HEK293 (cell line): ENCODE measurements around the gene PABPN1.

Experiments
- CTCF ChIA-PET: fragments of 350-600 bp; formaldehyde crosslinking; extraction: SDS; loops from one replicate; lab custom pipeline; 2021; ENCODE audit warnings: antibody characterized with exemption; lab: Yijun Ruan, JAX
- POLR2A ChIA-PET: fragments of 300-600 bp; formaldehyde crosslinking; extraction: SDS; loops from one replicate; lab custom pipeline; 2020; ENCODE audit warnings: antibody characterized with exemption, inconsistent platforms; lab: Yijun Ruan, JAX
- H3K27ac ChIP-seq: fragments of 200-500 bp; sonication (Bioruptor generic); 2 replicates; pipeline ENCODE4 v1.5.1; 2014; ENCODE audit warnings: low read depth, low read length, control low read depth, inconsistent platforms; ENCODE audit errors: extremely low read depth
- H3K36me3 ChIP-seq, 2 experiments: fragments of 200-500 bp in 1 of 2; sonication (Bioruptor generic) in 1 of 2; 1 replicate in 1 of 2; 2 replicates in 1 of 2; pipeline ENCODE4 v1.5.1; 2014 to 2017; ENCODE audit warnings: inconsistent platforms in 2 of 2, low read length in 2 of 2; ENCODE audit not compliant: control insufficient read depth in 2 of 2, insufficient read depth in 1 of 2
- H3K4me1 ChIP-seq: fragments of 200-500 bp; sonication (Bioruptor generic); 2 replicates; pipeline ENCODE4 v1.5.1; 2014; ENCODE audit warnings: mild to moderate bottlenecking, low read length, inconsistent platforms; ENCODE audit not compliant: control insufficient read depth, insufficient read depth
- H3K4me3 ChIP-seq: 2 replicates; pipeline ENCODE4 v1.5.1; 2011; ENCODE audit warnings: low read depth, mild to moderate bottlenecking, control low read depth, low read length, moderate library complexity
- H3K9me3 ChIP-seq: fragments of 200-500 bp; sonication (Bioruptor generic); 2 replicates; pipeline ENCODE4 v1.5.1; 2014; ENCODE audit warnings: low read depth, low read length, inconsistent platforms; ENCODE audit not compliant: control insufficient read depth, insufficient read depth
- GLI4 ChIP-seq: fragments of 450-650 bp; formaldehyde crosslinking; IDR thresholded peaks from 2 replicates; pipeline ENCODE4 v1.5.1; 2016; ENCODE audit warnings: missing biosample characterization, missing genetic modification characterization
- KLF1 ChIP-seq: fragments of 450-650 bp; formaldehyde crosslinking; IDR thresholded peaks from 2 replicates; pipeline ENCODE4 v1.5.1; 2016; ENCODE audit warnings: missing biosample characterization, missing genetic modification characterization
- KLF16 ChIP-seq: fragments of 450-650 bp; formaldehyde crosslinking; IDR thresholded peaks from 2 replicates; pipeline ENCODE4 v1.5.1; 2017; ENCODE audit warnings: missing biosample characterization, missing genetic modification characterization
- KLF9 ChIP-seq: fragments of 450-650 bp; formaldehyde crosslinking; IDR thresholded peaks from 2 replicates; pipeline ENCODE4 v1.5.1; 2016; ENCODE audit warnings: missing biosample characterization, missing genetic modification characterization, low read depth
- SP2 ChIP-seq: fragments of 450-650 bp; formaldehyde crosslinking; IDR thresholded peaks from 2 replicates; pipeline ENCODE4 v1.5.1; 2016; ENCODE audit warnings: missing biosample characterization, missing genetic modification characterization
- ZEB2 ChIP-seq: fragments of 450-650 bp; formaldehyde crosslinking; IDR thresholded peaks from 2 replicates; pipeline ENCODE4 v1.5.1; 2016; ENCODE audit warnings: missing biosample characterization, missing genetic modification characterization
- ZFP41 ChIP-seq: fragments of 450-650 bp; formaldehyde crosslinking; IDR thresholded peaks from 2 replicates; pipeline ENCODE4 v1.5.1; 2016; ENCODE audit warnings: missing biosample characterization, missing genetic modification characterization, borderline replicate concordance
- ZNF423 ChIP-seq: fragments of 450-650 bp; formaldehyde crosslinking; IDR thresholded peaks from 2 replicates; pipeline ENCODE4 v1.5.1; 2016; ENCODE audit warnings: missing biosample characterization, missing genetic modification characterization
- ZNF501 ChIP-seq: fragments of 450-650 bp; formaldehyde crosslinking; IDR thresholded peaks from 2 replicates; pipeline ENCODE4 v1.5.1; 2016; ENCODE audit warnings: missing biosample characterization, missing genetic modification characterization
- ZNF549 ChIP-seq: fragments of 450-650 bp; IDR thresholded peaks from 2 replicates; pipeline ENCODE4 v1.5.1; 2018; ENCODE audit warnings: missing biosample characterization, missing genetic modification characterization, mild to moderate bottlenecking, inconsistent platforms, moderate library complexity
- ZNF558 ChIP-seq: fragments of 450-650 bp; formaldehyde crosslinking; IDR thresholded peaks from 2 replicates; pipeline ENCODE4 v1.5.1; 2016; ENCODE audit warnings: missing biosample characterization, missing genetic modification characterization
- ZNF626 ChIP-seq: fragments of 450-650 bp; sonication (Bioruptor Pico); formaldehyde crosslinking; IDR thresholded peaks from 2 replicates; pipeline ENCODE4 v1.5.1; 2018; ENCODE audit warnings: missing biosample characterization, missing genetic modification characterization, inconsistent platforms
- ZNF629 ChIP-seq: fragments of 450-650 bp; formaldehyde crosslinking; IDR thresholded peaks from 2 replicates; pipeline ENCODE4 v1.5.1; 2017; ENCODE audit warnings: missing biosample characterization, missing genetic modification characterization
- ZNF830 ChIP-seq: fragments of 450-650 bp; IDR thresholded peaks from 2 replicates; pipeline ENCODE4 v1.5.0; 2018; ENCODE audit warnings: missing biosample characterization, missing genetic modification characterization, low read depth, mild to moderate bottlenecking, moderate library complexity
- ZNF837 ChIP-seq: fragments of 450-650 bp; formaldehyde crosslinking; IDR thresholded peaks from 2 replicates; pipeline ENCODE4 v1.5.1; 2016; ENCODE audit warnings: missing biosample characterization, missing genetic modification characterization
- ZNF843 ChIP-seq: fragments of 450-650 bp; formaldehyde crosslinking; IDR thresholded peaks from 2 replicates; pipeline ENCODE4 v1.5.1; 2016; ENCODE audit warnings: missing biosample characterization, missing genetic modification characterization
- TF ChIP-seq, protein P1 (sequence below): fragments of 450-650 bp; formaldehyde crosslinking; IDR thresholded peaks from 2 replicates; pipeline ENCODE4 v1.5.1; 2016; ENCODE audit warnings: missing biosample characterization, missing genetic modification characterization, borderline replicate concordance
- TF ChIP-seq, protein P2 (sequence below): fragments of 450-650 bp; formaldehyde crosslinking; IDR thresholded peaks from 2 replicates; pipeline ENCODE4 v1.5.1; 2016; ENCODE audit warnings: missing biosample characterization, missing genetic modification characterization
- TF ChIP-seq, protein P3 (sequence below): fragments of 450-650 bp; formaldehyde crosslinking; IDR thresholded peaks from 2 replicates; pipeline ENCODE4 v1.5.1; 2016; ENCODE audit warnings: missing biosample characterization, missing genetic modification characterization
- TF ChIP-seq, protein P4 (sequence below): fragments of 450-650 bp; formaldehyde crosslinking; IDR thresholded peaks from 2 replicates; pipeline ENCODE4 v1.5.1; 2016; ENCODE audit warnings: missing biosample characterization, missing genetic modification characterization

The PABPN1 gene

DNA sequence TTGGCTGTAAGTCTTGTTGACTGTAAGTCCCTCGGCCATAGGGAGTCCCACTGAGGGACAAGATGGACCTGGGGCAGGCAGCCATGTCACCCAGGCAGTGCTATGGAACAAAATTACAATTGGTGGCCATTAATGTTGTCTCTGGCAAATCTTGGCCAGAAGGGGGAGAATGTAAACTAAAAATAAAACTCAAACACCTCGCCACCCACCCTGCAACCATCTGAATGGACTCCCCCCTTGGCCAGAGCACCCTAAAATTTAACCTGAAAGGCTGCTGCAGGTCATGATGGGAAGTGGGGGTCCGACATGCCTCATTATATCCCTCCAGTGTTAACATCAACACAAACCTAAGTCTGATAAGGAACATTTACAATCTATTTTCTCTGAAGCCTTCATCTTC lies 23.2 kb downstream of the PABPN1 start:
- Histone ChIP-seq H3K9me3 (no peaks in the 10 kb centered on the region), H3K4me1 (no peaks in the 10 kb centered on the region), H3K4me3 (no peak overlapping the region), H3K36me3 (no peaks in the 10 kb centered on the region), H3K27ac (no peak overlapping the region)
- no peak for TF ChIP-seq KLF9 (tag by site-specific recombination)
- TF ChIP-seq, protein P1, sequence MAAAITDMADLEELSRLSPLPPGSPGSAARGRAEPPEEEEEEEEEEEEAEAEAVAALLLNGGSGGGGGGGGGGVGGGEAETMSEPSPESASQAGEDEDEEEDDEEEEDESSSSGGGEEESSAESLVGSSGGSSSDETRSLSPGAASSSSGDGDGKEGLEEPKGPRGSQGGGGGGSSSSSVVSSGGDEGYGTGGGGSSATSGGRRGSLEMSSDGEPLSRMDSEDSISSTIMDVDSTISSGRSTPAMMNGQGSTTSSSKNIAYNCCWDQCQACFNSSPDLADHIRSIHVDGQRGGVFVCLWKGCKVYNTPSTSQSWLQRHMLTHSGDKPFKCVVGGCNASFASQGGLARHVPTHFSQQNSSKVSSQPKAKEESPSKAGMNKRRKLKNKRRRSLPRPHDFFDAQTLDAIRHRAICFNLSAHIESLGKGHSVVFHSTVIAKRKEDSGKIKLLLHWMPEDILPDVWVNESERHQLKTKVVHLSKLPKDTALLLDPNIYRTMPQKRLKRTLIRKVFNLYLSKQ = no peak
- TF ChIP-seq, protein P2, sequence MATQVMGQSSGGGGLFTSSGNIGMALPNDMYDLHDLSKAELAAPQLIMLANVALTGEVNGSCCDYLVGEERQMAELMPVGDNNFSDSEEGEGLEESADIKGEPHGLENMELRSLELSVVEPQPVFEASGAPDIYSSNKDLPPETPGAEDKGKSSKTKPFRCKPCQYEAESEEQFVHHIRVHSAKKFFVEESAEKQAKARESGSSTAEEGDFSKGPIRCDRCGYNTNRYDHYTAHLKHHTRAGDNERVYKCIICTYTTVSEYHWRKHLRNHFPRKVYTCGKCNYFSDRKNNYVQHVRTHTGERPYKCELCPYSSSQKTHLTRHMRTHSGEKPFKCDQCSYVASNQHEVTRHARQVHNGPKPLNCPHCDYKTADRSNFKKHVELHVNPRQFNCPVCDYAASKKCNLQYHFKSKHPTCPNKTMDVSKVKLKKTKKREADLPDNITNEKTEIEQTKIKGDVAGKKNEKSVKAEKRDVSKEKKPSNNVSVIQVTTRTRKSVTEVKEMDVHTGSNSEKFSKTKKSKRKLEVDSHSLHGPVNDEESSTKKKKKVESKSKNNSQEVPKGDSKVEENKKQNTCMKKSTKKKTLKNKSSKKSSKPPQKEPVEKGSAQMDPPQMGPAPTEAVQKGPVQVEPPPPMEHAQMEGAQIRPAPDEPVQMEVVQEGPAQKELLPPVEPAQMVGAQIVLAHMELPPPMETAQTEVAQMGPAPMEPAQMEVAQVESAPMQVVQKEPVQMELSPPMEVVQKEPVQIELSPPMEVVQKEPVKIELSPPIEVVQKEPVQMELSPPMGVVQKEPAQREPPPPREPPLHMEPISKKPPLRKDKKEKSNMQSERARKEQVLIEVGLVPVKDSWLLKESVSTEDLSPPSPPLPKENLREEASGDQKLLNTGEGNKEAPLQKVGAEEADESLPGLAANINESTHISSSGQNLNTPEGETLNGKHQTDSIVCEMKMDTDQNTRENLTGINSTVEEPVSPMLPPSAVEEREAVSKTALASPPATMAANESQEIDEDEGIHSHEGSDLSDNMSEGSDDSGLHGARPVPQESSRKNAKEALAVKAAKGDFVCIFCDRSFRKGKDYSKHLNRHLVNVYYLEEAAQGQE = no peak
- TF ChIP-seq ZFP41 (tag by site-specific recombination) = no peak
- no peak for TF ChIP-seq ZNF830 (tag by site-specific recombination)
- TF ChIP-seq ZNF626 (tag by site-specific recombination) = no peak
- no peak for TF ChIP-seq ZNF837 (tag by site-specific recombination)
- TF ChIP-seq, protein P3, sequence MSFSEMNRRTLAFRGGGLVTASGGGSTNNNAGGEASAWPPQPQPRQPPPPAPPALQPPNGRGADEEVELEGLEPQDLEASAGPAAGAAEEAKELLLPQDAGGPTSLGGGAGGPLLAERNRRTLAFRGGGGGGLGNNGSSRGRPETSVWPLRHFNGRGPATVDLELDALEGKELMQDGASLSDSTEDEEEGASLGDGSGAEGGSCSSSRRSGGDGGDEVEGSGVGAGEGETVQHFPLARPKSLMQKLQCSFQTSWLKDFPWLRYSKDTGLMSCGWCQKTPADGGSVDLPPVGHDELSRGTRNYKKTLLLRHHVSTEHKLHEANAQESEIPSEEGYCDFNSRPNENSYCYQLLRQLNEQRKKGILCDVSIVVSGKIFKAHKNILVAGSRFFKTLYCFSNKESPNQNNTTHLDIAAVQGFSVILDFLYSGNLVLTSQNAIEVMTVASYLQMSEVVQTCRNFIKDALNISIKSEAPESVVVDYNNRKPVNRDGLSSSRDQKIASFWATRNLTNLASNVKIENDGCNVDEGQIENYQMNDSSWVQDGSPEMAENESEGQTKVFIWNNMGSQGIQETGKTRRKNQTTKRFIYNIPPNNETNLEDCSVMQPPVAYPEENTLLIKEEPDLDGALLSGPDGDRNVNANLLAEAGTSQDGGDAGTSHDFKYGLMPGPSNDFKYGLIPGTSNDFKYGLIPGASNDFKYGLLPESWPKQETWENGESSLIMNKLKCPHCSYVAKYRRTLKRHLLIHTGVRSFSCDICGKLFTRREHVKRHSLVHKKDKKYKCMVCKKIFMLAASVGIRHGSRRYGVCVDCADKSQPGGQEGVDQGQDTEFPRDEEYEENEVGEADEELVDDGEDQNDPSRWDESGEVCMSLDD (tag by site-specific recombination) = no peak
- TF ChIP-seq ZNF843 (tag by site-specific recombination) = no peak
- no peak for TF ChIP-seq ZNF423 (tag by site-specific recombination)
- TF ChIP-seq GLI4 (tag by site-specific recombination) = no peak
- TF ChIP-seq ZNF629 (tag by site-specific recombination) = no peak
- TF ChIP-seq KLF16 (tag by site-specific recombination) = no peak
- no peak for TF ChIP-seq ZEB2 (tag by site-specific recombination)
- TF ChIP-seq ZNF549 (tag by site-specific recombination) = no peak
- TF ChIP-seq ZNF501 (tag by site-specific recombination) = no peak
- CTCF ChIA-PET = interaction anchor here (0.8 to 2.3 kb wide), 3 partner anchors 13 to 36 kb away, joined by 4 to 7 read pairs (median 5); no protein-coding TSS in a partner anchor
- POLR2A ChIA-PET = no interaction called here

DNA sequence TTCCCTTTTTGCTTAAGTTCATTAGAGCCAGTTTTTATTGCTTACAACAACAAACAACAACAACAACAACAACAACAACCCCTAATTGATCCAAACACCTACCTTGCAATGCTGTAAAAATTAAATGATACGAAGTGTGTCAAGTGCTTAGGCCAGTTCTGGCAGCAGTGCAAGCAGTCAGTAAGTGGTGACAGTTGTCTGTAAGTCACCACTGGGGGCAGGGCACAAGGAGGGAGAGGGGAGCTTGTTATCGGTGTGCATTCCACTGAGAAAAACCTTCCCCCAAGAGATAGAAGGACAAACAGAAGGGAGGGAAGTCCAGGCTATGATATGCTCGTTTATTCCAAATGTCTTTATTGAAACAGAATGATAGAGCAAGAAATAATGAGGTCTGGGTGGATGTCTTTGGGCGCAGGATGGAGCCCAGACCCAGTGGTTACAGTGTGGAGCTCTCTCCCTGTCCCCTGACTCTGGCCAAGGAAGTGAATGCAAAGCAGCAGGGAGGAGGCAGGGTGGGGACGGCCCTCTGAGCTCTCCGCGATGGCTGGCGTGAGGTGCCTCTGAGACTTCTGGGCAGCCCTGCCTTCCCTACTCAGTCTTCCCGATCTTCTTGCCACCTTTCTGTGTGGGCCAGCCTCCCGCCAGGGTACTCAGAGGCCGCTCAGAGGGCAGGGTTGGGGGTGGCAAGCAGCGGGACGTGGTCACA lies 24.9 kb downstream of the PABPN1 start:
- ChIA-PET CTCF (interaction anchor here (0.6 to 1.5 kb wide), 5 partner anchors 8 to 569 kb away, joined by 3 to 9 read pairs (median 4); no protein-coding TSS in a partner anchor), POLR2A (interaction anchor here (0.5 kb wide), 1 partner anchor 25 kb away, joined by 5 read pairs; no protein-coding TSS in a partner anchor)
- H3K4me3 ChIP-seq = no peak overlapping the region

More for the DNA sequence above, 24.9 kb downstream of the PABPN1 start:
- no peaks in the 10 kb centered on the region for H3K9me3 ChIP-seq
- TF ChIP-seq, protein P4, sequence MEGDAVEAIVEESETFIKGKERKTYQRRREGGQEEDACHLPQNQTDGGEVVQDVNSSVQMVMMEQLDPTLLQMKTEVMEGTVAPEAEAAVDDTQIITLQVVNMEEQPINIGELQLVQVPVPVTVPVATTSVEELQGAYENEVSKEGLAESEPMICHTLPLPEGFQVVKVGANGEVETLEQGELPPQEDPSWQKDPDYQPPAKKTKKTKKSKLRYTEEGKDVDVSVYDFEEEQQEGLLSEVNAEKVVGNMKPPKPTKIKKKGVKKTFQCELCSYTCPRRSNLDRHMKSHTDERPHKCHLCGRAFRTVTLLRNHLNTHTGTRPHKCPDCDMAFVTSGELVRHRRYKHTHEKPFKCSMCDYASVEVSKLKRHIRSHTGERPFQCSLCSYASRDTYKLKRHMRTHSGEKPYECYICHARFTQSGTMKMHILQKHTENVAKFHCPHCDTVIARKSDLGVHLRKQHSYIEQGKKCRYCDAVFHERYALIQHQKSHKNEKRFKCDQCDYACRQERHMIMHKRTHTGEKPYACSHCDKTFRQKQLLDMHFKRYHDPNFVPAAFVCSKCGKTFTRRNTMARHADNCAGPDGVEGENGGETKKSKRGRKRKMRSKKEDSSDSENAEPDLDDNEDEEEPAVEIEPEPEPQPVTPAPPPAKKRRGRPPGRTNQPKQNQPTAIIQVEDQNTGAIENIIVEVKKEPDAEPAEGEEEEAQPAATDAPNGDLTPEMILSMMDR (tag by site-specific recombination) = 0 out of 2 replicates have a peak, but pooled peaks have one; percentile 26
- TF ChIP-seq KLF1 (tag by site-specific recombination) = no peak
- TF ChIP-seq ZNF558 (tag by site-specific recombination) = no peak
- TF ChIP-seq SP2 (tag by site-specific recombination) = no peak
- TF ChIP-seq, all 188 proteins: peak for 1
- Histone ChIP-seq H3K27ac (no peak overlapping the region), H3K36me3 (no peaks in the 10 kb centered on the region), H3K4me1 (no peaks in the 10 kb centered on the region)
